K562 (cell line): ENCODE data around the gene CCAR1. TPM values are rescaled to one million over a fixed set of nuclear protein-coding genes. Genes with fewer than 3 reads are reported as not detected.
A peak's percentile ranks its signal among the peaks of the same experiment; 100 is the strongest.

Source experiments
- CBFB ChIP-seq: sonication (generic); formaldehyde crosslinking; IDR thresholded peaks from 2 replicates; pipeline ENCODE4 v1.4.0; 2020; ENCODE audit warnings: mild to moderate bottlenecking, missing genetic modification reagents
- ETV5 ChIP-seq: sonication (generic); formaldehyde crosslinking; IDR thresholded peaks from 2 replicates; pipeline ENCODE4 v1.4.0; 2020; ENCODE audit warnings: low read depth, mild to moderate bottlenecking, missing genetic modification reagents
- GATA2 ChIP-seq: sonication (generic); formaldehyde crosslinking; IDR thresholded peaks from 2 replicates; pipeline ENCODE4 v1.4.0; 2020; ENCODE audit warnings: mild to moderate bottlenecking, missing genetic modification reagents
- HNRNPL ChIP-seq: fragments of 200-400 bp; formaldehyde crosslinking; IDR thresholded peaks from 2 replicates; pipeline ENCODE4 v1.6.1; 2017; ENCODE audit warnings: low read depth, mild to moderate bottlenecking, low read length
- YY1 ChIP-seq, 3 experiments: IDR thresholded peaks; 2 replicates each; pipeline ENCODE4 v1.6.1; 2011; ENCODE audit warnings: low read length in 2 of 3, mild to moderate bottlenecking in 2 of 3, moderate library complexity in 2 of 3, borderline replicate concordance in 1 of 3, control low read depth in 1 of 3, low read depth in 1 of 3; ENCODE audit not compliant: insufficient read depth in 3 of 3, insufficient replicate concordance in 2 of 3, control insufficient read depth in 1 of 3, insufficient read length in 1 of 3; ENCODE audit errors: extremely low read depth in 1 of 3
- ZBTB8A ChIP-seq: fragments of 450-650 bp; IDR thresholded peaks from 2 replicates; pipeline ENCODE4 v1.6.1; 2018; ENCODE audit warnings: mild to moderate bottlenecking, moderate library complexity; ENCODE audit not compliant: partially characterized antibody
- polyA plus RNA-seq, 8 experiments: library from polyadenylated mRNA; depleted of rRNA in 4 of 8; stranded (reverse) in 5 of 8; unstranded in 3 of 8; fragments of >200 nt; fragmentation: Nextera tagmentation in 2 of 8; fragmentation: Illumina TruSeq in 1 of 8; extraction: Ambion mirVana in 2 of 8; extraction: Trizol in 1 of 8; gene quantifications; 2 replicates each; pipeline versions ENCODE4 v1.2.1 to v1.2.3, GENCODE V29; 2011 to 2014; ENCODE audit warnings: inconsistent platforms in 1 of 8, missing spikeins in 1 of 8
- total RNA-seq, 7 experiments: library from RNA; depleted of rRNA in 6 of 7; stranded (reverse); fragments of >200 nt in 6 of 7; fragmentation: Illumina TruSeq in 2 of 7; extraction: Trizol in 2 of 7; gene quantifications; 2 replicates each; pipeline versions ENCODE4 v1.2.1 to v1.2.3, GENCODE V29; 2011 to 2021; ENCODE audit warnings: low replicate concordance in 1 of 7
- TF ChIP-seq, protein P1 (sequence below): fragments of 250-450 bp; sonication (Bioruptor Pico); IDR thresholded peaks from 2 replicates; pipeline ENCODE4 v1.4.0; 2020; ENCODE audit warnings: mild to moderate bottlenecking, moderate library complexity, borderline replicate concordance
- TF ChIP-seq, protein P2 (sequence below): sonication (generic); IDR thresholded peaks from 2 replicates; pipeline ENCODE4 v1.6.1; 2016
- TF ChIP-seq, protein P3 (sequence below), 2 experiments: fragments of 450-650 bp in 1 of 2; sonication (generic) in 1 of 2; formaldehyde crosslinking in 1 of 2; IDR thresholded peaks in 1 of 2; conservative IDR thresholded peaks in 1 of 2; 2 replicates each; pipeline versions ENCODE4 v1.6.1 to v1.8.1; 2016 to 2023; ENCODE audit warnings: mild to moderate bottlenecking in 2 of 2, moderate library complexity in 2 of 2, inconsistent platforms in 1 of 2, missing genetic modification reagents in 1 of 2
- TF ChIP-seq, protein P4 (sequence below), 3 experiments: fragments of 200-800 bp in 1 of 3; sonication (Bioruptor generic) in 1 of 3; sonication (generic) in 1 of 3; formaldehyde crosslinking in 1 of 3; IDR thresholded peaks; 2 replicates each; pipeline versions ENCODE4 v1.6.1 to v1.8.0; 2016 to 2022; ENCODE audit warnings: mild to moderate bottlenecking in 2 of 3, missing compliant biosample characterization in 2 of 3, missing genetic modification characterization in 2 of 3, missing genetic modification reagents in 1 of 3
- TF ChIP-seq, protein P5 (sequence below): fragments of 250-450 bp; sonication (Bioruptor Pico); IDR thresholded peaks from 2 replicates; pipeline ENCODE4 v1.4.0; 2020
- TF ChIP-seq, protein P6 (sequence below): fragments of 450-650 bp; conservative IDR thresholded peaks from 2 replicates; pipeline ENCODE4 v1.6.1; 2016; ENCODE audit warnings: missing genetic modification characterization, low read depth, mild to moderate bottlenecking, missing compliant biosample characterization, moderate library complexity
- TF ChIP-seq, protein P7 (sequence below): sonication (generic); formaldehyde crosslinking; IDR thresholded peaks from 2 replicates; pipeline ENCODE4 v1.8.1; 2022; ENCODE audit warnings: missing genetic modification reagents

Gene CCAR1
- total and polyA plus RNA-seq, 9 of the 15 experiments (the other 6 are each of a cell fraction or from before 2014, with no cell fraction given): 44.8 to 173 (median 111) TPM

DNA sequence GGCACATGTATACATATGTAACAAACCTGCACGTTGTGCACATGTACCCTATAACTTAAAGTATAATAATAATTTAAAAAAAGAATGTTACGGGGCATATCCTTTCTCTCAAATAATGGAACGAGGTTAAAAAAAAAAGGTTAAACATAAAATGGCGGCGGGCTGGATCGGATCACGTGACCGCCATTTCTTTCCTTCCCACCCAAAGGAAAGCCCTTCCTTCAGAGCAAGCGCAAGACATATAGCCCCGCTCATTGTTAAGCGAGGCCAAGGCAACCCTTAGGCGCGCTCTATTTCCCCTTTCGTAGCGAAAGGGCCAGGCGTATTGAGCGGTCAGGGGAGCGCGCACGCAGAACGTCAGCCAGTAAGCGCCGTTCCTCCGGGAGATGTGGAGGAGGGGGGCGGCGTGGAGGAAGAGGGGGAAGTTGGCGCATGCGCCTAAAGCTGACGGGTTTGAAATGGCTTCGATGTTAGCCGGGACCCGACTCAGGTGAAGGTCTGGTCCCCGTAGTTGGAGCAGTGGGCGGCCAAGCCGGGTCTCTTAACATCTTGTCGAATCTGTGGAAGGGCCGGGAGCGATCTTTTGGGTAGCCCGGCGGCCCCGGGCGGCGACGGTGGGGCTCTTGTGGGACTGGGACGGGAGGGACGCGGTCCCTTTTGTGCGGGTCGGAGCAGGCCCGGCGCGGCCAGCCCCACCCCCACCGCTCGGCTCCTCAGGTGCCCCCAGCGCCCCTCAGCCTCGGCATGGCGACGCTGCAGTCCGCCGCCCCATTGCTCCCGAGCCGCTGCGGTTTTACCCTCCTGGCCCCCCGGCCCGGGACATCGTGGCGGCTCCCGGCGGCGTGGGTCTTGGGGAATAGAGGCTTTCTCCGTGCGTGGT is at the start of gene CCAR1 (continued):
- TF ChIP-seq YY1 (IDR thresholded peaks at IDR 0.05; ENCODE audit: borderline replicate concordance in 1 of 3, control insufficient read depth in 1 of 3, extremely low read depth in 1 of 3, insufficient read depth in 3 of 3, insufficient read length in 1 of 3, insufficient replicate concordance in 2 of 3, low read depth in 1 of 3, low read length in 2 of 3): peak; percentile 68 to 91 (median 90)
- no peak for TF ChIP-seq CBFB (CRISPR knock-in tag)
- TF ChIP-seq, protein P1, sequence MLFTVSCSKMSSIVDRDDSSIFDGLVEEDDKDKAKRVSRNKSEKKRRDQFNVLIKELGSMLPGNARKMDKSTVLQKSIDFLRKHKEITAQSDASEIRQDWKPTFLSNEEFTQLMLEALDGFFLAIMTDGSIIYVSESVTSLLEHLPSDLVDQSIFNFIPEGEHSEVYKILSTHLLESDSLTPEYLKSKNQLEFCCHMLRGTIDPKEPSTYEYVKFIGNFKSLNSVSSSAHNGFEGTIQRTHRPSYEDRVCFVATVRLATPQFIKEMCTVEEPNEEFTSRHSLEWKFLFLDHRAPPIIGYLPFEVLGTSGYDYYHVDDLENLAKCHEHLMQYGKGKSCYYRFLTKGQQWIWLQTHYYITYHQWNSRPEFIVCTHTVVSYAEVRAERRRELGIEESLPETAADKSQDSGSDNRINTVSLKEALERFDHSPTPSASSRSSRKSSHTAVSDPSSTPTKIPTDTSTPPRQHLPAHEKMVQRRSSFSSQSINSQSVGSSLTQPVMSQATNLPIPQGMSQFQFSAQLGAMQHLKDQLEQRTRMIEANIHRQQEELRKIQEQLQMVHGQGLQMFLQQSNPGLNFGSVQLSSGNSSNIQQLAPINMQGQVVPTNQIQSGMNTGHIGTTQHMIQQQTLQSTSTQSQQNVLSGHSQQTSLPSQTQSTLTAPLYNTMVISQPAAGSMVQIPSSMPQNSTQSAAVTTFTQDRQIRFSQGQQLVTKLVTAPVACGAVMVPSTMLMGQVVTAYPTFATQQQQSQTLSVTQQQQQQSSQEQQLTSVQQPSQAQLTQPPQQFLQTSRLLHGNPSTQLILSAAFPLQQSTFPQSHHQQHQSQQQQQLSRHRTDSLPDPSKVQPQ (CRISPR knock-in tag): no peak
- TF ChIP-seq ZBTB8A: no peak
- TF ChIP-seq HNRNPL: 0 out of 2 replicates have a peak, but pooled peaks have one; percentile 53
- TF ChIP-seq ETV5 (CRISPR knock-in tag): no peak; the same call in 1 of the 2 replicates
- TF ChIP-seq, protein P2, sequence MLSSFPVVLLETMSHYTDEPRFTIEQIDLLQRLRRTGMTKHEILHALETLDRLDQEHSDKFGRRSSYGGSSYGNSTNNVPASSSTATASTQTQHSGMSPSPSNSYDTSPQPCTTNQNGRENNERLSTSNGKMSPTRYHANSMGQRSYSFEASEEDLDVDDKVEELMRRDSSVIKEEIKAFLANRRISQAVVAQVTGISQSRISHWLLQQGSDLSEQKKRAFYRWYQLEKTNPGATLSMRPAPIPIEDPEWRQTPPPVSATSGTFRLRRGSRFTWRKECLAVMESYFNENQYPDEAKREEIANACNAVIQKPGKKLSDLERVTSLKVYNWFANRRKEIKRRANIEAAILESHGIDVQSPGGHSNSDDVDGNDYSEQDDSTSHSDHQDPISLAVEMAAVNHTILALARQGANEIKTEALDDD: no peak
- TF ChIP-seq, protein P3, sequence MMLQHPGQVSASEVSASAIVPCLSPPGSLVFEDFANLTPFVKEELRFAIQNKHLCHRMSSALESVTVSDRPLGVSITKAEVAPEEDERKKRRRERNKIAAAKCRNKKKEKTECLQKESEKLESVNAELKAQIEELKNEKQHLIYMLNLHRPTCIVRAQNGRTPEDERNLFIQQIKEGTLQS (IDR thresholded peaks at IDR 0.05): no peak; the same call in 1 of the 2 replicates
- TF ChIP-seq, protein P3 (CRISPR knock-in tag; conservative IDR thresholded peaks at IDR 0.05): peak; percentile 83
- TF ChIP-seq, protein P4, sequence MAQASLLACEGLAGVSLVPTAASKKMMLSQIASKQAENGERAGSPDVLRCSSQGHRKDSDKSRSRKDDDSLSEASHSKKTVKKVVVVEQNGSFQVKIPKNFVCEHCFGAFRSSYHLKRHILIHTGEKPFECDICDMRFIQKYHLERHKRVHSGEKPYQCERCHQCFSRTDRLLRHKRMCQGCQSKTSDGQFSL (CRISPR knock-in tag; IDR thresholded peaks at IDR 0.05): no peak
- TF ChIP-seq, protein P4 (tag; IDR thresholded peaks at IDR 0.05): no peak; a peak in 2 of 4 replicates
- TF ChIP-seq, protein P5, sequence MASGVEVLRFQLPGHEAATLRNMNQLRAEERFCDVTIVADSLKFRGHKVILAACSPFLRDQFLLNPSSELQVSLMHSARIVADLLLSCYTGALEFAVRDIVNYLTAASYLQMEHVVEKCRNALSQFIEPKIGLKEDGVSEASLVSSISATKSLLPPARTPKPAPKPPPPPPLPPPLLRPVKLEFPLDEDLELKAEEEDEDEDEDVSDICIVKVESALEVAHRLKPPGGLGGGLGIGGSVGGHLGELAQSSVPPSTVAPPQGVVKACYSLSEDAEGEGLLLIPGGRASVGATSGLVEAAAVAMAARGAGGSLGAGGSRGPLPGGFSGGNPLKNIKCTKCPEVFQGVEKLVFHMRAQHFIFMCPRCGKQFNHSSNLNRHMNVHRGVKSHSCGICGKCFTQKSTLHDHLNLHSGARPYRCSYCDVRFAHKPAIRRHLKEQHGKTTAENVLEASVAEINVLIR (CRISPR knock-in tag): peak; percentile 49; the same call in 1 of the 2 replicates
- no peak for TF ChIP-seq GATA2 (CRISPR knock-in tag)
- TF ChIP-seq, protein P6, sequence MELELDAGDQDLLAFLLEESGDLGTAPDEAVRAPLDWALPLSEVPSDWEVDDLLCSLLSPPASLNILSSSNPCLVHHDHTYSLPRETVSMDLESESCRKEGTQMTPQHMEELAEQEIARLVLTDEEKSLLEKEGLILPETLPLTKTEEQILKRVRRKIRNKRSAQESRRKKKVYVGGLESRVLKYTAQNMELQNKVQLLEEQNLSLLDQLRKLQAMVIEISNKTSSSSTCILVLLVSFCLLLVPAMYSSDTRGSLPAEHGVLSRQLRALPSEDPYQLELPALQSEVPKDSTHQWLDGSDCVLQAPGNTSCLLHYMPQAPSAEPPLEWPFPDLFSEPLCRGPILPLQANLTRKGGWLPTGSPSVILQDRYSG (tag): peak; percentile 92; the same call in 1 of the 2 replicates
- TF ChIP-seq, protein P7, sequence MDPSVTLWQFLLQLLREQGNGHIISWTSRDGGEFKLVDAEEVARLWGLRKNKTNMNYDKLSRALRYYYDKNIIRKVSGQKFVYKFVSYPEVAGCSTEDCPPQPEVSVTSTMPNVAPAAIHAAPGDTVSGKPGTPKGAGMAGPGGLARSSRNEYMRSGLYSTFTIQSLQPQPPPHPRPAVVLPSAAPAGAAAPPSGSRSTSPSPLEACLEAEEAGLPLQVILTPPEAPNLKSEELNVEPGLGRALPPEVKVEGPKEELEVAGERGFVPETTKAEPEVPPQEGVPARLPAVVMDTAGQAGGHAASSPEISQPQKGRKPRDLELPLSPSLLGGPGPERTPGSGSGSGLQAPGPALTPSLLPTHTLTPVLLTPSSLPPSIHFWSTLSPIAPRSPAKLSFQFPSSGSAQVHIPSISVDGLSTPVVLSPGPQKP (CRISPR knock-in tag): no peak
